Lung microvascular endothelial cell (primary cell): ENCODE results near the gene MLKL. TPM values are rescaled to one million over a fixed set of nuclear protein-coding genes. Genes with fewer than 3 reads are reported as not detected.

Experiments
- DNase-seq, 2 donors: peaks; one replicate each; pipeline versions ENCODE4 v3.0.0 to v3.0.0-alpha.2; 2010; ENCODE audit warnings: low read depth in 2 of 2
- total RNA-seq: library from RNA; depleted of rRNA; stranded (reverse); fragments of >200 nt; gene quantifications from 2 replicates; pipeline ENCODE4 v1.2.1, GENCODE V29; 2014

MLKL gene
- total RNA-seq, 1 donor from 2014 or later = 8.9 TPM

DNA sequence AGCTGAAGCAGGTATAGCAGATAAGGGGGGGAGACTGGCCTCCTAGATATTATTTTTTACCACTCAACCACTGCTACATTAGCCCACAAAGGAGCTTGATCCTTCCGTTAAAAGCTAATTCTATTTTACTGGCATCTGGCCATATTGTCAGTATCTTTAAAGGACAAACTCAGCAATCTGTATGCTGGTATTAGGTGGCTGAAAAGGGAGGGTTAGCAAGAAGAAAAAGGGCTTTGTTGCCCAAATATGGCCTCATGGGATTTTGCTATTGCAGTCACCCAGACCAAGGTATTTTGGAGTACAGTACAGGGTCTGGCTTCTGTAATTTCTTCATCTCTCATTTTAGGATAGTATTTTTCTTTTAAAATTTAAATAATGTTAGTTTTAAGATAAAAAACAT, 48.4 kb downstream of the MLKL start:
- DNase-seq = no peak

DNA sequence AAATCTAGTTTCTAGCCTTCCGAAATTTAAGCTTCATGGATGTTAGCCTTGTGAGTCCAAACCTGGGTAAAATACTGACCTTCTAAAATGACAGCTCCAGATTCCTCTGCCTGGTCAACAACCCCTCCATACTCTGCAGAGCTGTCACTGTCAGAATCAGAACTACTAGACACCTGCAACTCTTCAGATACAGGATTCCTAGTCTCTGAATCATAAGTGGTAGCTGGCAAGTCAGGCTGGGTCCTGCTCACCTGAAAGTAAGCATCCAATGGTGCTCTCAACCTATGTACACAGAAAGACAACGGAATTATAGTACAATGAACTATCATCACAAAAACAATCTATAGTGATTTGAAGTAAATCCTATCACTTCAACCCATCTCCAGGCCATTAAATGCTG, 48.8 kb downstream of the MLKL start:
- DNase-seq = no peak

DNA sequence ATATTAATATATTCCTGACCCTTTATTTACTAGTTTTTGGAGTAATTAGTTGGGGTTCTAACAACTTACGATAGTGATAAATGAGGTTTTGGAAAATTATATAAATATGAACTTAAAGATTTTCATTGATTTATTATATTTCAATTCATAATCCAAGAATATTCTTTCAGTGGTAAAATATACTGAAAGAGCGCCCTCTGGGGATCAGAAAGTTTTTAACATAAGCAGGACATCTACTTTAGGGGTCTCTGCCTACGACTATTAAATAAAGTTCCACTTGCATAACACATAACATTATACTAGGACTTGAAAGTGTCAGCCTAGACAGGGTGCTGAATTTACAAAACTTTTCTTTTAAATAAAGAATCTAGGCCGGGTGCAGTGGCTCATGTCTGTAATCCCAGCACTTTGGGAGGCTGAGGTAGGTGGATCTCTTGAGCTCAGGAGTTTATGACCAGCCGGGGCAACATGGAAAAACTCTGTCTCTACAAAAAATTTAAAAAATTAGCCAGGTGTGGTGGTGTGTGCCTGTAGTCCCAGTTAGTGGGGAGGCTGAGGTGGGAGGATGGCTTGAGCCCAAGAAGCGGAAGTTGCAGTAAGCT, 49.6 kb downstream of the MLKL start:
- peak; percentile 25 to 47 for DNase-seq

DNA sequence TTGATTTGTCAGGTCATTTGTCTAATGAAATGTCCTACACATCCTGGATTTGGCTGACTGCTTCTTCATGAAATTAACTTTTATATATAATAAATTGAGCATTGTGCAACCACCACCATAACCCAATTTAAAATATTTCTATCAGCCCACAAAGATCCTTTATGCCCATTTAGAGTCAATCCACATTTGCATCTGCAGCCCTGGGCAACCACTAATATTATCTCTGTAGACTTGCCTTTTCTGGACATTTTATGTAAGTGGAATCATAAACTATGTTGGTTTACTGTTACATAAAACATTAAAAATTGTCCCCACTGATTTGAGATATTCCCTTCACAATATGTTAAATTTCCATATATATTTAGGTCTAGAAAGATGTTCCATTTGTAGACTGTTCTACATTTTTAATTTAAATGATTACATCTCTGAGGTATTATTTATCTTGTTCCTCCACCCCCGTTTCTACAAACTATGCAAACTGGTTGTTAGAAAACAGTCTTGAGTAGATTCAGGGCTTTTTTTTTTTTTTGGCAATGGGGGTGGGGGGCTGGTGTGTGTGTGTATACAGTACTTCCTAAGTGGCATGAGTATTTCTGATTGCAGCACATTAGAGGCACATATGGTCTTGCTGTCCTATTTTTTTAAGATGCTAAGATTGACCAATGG, 50.7 kb downstream of the MLKL start:
- no peak for DNase-seq

DNA sequence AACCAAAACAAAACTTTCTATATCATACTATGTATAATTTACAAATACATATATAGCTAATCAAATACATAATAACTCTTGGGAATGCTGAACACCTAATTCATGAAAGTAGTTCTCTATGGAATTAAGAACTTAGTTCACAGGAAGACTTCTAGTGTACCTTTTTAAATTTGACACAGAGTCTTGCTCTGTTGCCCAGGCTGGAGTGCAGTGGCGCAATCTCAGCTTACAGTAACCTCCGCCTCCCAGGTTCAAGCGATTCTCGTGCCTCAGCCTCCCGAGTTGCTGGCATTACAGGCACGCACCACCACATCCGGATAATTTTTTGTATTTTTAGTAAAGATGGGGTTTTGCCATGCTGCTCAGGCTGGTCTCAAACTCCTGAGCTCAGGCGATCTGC, 58.7 kb downstream of the MLKL start:
- no peak for DNase-seq

- DNase-seq = no peak
Observed at GRCh38 chr16:74637742-74638453, 62.8 kb downstream of the MLKL start.

DNA sequence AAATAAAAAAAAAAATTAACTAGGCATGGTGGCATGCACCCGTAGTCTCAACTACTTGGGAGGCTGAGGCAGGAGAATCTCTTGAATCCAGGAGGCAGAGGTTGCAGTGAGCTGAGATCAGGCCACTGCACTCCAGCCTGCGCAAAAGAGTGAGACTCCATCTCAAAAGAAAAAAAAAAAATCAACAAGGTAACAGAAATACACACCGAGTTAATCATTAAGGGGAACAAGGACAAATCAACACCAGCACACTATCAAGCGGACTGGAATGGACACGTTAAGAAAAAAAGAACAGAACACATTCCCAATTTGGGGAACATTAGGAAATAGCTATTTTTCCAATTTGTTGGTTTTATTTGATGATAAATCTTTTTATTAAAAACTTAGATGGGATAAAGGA, 65.4 kb downstream of the MLKL start:
- DNase-seq = no peak

GRCh38 chr16:74633686-74634085, 67.0 kb downstream of the MLKL start:
- no peak for DNase-seq

GRCh38 chr16:74627506-74628220, 73.0 kb downstream of the MLKL start:
- DNase-seq = peak; percentile 10 to 87

GRCh38 chr16:74626741-74627416, 73.8 kb downstream of the MLKL start:
- peak in 1 of 2 donors; percentile 7 for DNase-seq

GRCh38 chr16:74625500-74626350, 74.9 kb downstream of the MLKL start:
- no peak for DNase-seq

- no peak for DNase-seq
Observed at GRCh38 chr16:74623839-74624235, 76.8 kb downstream of the MLKL start.

DNA sequence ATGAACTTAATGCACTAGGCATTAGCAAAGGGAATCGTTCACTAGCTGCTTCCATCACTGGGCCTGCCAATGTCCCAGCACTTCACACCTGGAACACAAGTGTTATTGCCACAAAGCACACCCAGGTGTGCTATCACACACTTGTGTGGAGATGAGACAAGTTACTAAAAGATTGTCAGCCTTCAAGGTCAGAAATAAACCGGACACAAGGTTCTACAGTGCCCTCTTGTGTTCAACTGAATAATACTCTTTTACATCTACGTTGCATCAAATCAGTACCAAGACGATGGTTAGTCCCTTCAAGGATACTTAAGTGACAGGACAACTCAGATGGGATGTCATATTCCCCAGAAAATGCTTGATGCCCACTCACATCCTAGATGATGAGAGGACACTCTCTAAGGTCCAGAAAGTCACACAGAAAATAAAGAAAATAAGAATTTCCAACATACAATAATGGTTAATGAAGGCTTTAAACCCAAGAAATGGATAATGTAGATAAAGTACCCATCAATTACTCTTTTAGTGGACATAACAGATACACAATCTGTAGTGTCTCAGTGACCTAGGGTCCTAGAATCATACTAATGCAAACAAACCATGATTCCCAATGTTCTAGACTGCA, 77.3 kb downstream of the MLKL start:
- peak; percentile 68 to 72 for DNase-seq

DNA sequence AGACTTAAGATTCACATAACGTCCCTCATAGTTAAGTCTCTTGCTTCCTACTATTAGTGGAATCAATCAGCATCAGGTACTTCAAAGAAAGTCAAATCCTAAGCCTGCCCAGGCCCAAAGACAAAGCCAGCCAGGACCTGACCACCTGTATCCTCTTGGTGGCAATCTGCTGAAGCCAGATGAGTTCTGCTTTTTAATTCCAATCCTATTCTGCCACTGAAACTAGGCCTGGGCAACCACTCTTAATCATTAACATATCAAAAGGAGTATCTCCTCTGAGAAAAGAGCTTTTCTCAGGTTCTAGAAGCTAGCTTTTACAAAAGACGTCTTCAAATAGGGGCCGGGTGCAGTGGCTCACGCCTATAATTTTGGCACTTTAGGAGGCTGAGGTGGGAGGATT, 78.7 kb downstream of the MLKL start:
- DNase-seq = no peak

Other genes with a start within 250 kb of the MLKL start
- 58.5 and 61.5 TPM in 2 replicates for gene GLG1, start 93.7 kb downstream of the MLKL start, total RNA-seq
- gene RFWD3, start 34.0 kb downstream of the MLKL start, total RNA-seq = 13.7 and 16.7 TPM in 2 replicates
- not detected in 2 replicates for gene FA2H, start 74.0 kb upstream of the MLKL start, total RNA-seq